ENCODE data around the gene SOWAHA. TPM values are rescaled to one million over a fixed set of nuclear protein-coding genes. Genes with fewer than 3 reads are reported as not detected.

SOWAHA gene
- total and polyA plus RNA-seq, 2 of the 4 experiments (the other 2 are of a cell fraction) = 0.03 TPM; not detected in 1

GRCh38 chr5:132788990-132789886 is 23.9 kb upstream of the SOWAHA start:
- H3K4me3 ChIP-seq (ENCODE audit: insufficient read depth, low read depth, low read length) = no peak overlapping the region
- no peak overlapping the region for H2BK20ac ChIP-seq (ENCODE audit: low read depth, low read length)
- dilution Hi-C loops (cut with HindIII; ENCODE audit: low sequenced_read_pairs, unreplicated experiment) = no loop called here
- no peak overlapping the region for H3K14ac ChIP-seq (replicated peaks; ENCODE audit: low read depth, low read length)
- ChIA-PET POLR2A (ENCODE audit: unreplicated experiment) (no interaction called here), CTCF (interaction anchor here (0.7 kb wide), 1 partner anchor 262 kb away, joined by 3 read pairs; no protein-coding TSS in a partner anchor)
- no peak overlapping the region for H2AFZ ChIP-seq (replicated peaks; ENCODE audit: low read length, poor library complexity)
- H4K20me1 ChIP-seq (ENCODE audit: insufficient read depth, low read length) = no peaks in the 10 kb centered on the region
- no peaks in the 10 kb centered on the region for H3K79me1 ChIP-seq (ENCODE audit: low read depth in 1 of 2, low read length in 2 of 2)
- ATAC-seq (ENCODE audit: low read depth) (no peak), DNase-seq (no peak)
- no peak overlapping the region for H2AK9ac ChIP-seq (replicated peaks; ENCODE audit: low read depth, low read length, poor library complexity)
- in situ Hi-C loops (cut with MboI; ENCODE audit: low sequenced_read_pairs) = no loop called here
- H3K9me3 ChIP-seq (ENCODE audit: control insufficient read depth, insufficient read depth, low read length) = no peaks in the 10 kb centered on the region
- no peak overlapping the region for H3K18ac ChIP-seq (ENCODE audit: low read depth, low read length)
- no peaks in the 10 kb centered on the region for H3K9me1 ChIP-seq (ENCODE audit: insufficient read depth, low read length)
- no peak overlapping the region for H2BK15ac ChIP-seq (ENCODE audit: low read depth, low read length)
- BruUV-seq (replicated peaks) = no TSS peak
- H3K23ac ChIP-seq (ENCODE audit: low read depth, low read length) = no peak overlapping the region
- H2AK5ac ChIP-seq (ENCODE audit: low read depth, low read length) = no peak overlapping the region
- no peak overlapping the region for H3K4me2 ChIP-seq (ENCODE audit: low read depth, low read length)
- H4K8ac ChIP-seq (ENCODE audit: low read depth in 2 of 2, low read length in 2 of 2) = no peak overlapping the region
- H2BK5ac ChIP-seq (ENCODE audit: low read depth, low read length, poor library complexity, severe bottlenecking) = no peak overlapping the region
- H4K91ac ChIP-seq (ENCODE audit: insufficient read depth, low read depth, low read length) = no peak overlapping the region
- H3K56ac ChIP-seq (ENCODE audit: extremely low read depth, insufficient read depth, low read length) = no peak overlapping the region
- H3K27ac ChIP-seq (ENCODE audit: insufficient read depth, low read length) = no peak overlapping the region
- H4K5ac ChIP-seq (ENCODE audit: low read depth, low read length) = no peak overlapping the region
- H3K27me3 ChIP-seq (ENCODE audit: control insufficient read depth, insufficient read depth, low read length) = peaks cover 13% of the 10 kb centered on the region
- intact Hi-C loops (cut with micrococcal nuclease) = no loop called here
- no peak overlapping the region for H3K9ac ChIP-seq (ENCODE audit: low read depth, low read length)
- no peak overlapping the region for H3K4ac ChIP-seq (ENCODE audit: low read depth, low read length)
- no peaks in the 10 kb centered on the region for H3K36me3 ChIP-seq (ENCODE audit: control insufficient read depth, insufficient read depth, low read length)
- H2BK120ac ChIP-seq (ENCODE audit: low read depth, low read length) = no peak overlapping the region
- H3K4me1 ChIP-seq (ENCODE audit: control insufficient read depth, insufficient read depth, low read length) = peaks cover 2% of the 10 kb centered on the region; the same call in 1 of the 2 replicates
- WGBS, 2 experiments (ENCODE audit: extremely low coverage in 2 of 2, insufficient read length in 1 of 2) = 94% methylated on average over 3 of the region's 8 CpGs; no CpG with 5 or more reads in 1 of the 2 experiments
- TF ChIP-seq MXI1 (IDR thresholded peaks at IDR 0.05; ENCODE audit: borderline replicate concordance, low read depth, low read length) (no peak), CHD1 (IDR thresholded peaks at IDR 0.05; ENCODE audit: low read depth, low read length) (no peak), RAD21 (IDR thresholded peaks at IDR 0.05; ENCODE audit: low read length) (no peak), RFX5 (IDR thresholded peaks at IDR 0.05; ENCODE audit: low read depth, low read length) (no peak), MAZ (IDR thresholded peaks at IDR 0.05; ENCODE audit: borderline replicate concordance, low read depth, low read length) (no peak), SMC3 (IDR thresholded peaks at IDR 0.05; ENCODE audit: low read depth, low read length) (no peak), POLR2A (IDR thresholded peaks at IDR 0.05; ENCODE audit: low read depth, low read length) (no peak), RCOR1 (IDR thresholded peaks at IDR 0.05; ENCODE audit: insufficient replicate concordance, low read length) (no peak), USF2 (IDR thresholded peaks at IDR 0.05; ENCODE audit: low read depth, low read length) (no peak), ELK1 (IDR thresholded peaks at IDR 0.05; ENCODE audit: borderline replicate concordance, low read depth, low read length) (no peak), CTCF (conservative IDR thresholded peaks at IDR 0.05; ENCODE audit: low read depth, low read length) (no peak), NFE2L2 (IDR thresholded peaks at IDR 0.05; ENCODE audit: low read depth, low read length) (no peak), MAFK (IDR thresholded peaks at IDR 0.05; ENCODE audit: low read depth, low read length) (no peak), FOS (IDR thresholded peaks at IDR 0.05; ENCODE audit: low read depth, low read length) (no peak), BHLHE40 (IDR thresholded peaks at IDR 0.05; ENCODE audit: low read depth, low read length) (no peak)
